HepG2 (cell line): Measurements from ENCODE around the gene TMEM209.

Experiments used
- ATF1 ChIP-seq: IDR thresholded peaks from 2 replicates; pipeline ENCODE4 v1.6.1; 2016; ENCODE audit warnings: mild to moderate bottlenecking, control low read depth
- CTCF ChIP-seq: sonication (generic); formaldehyde crosslinking; IDR thresholded peaks from 2 replicates; pipeline ENCODE4 v1.5.0; 2020; ENCODE audit warnings: mild to moderate bottlenecking, missing genetic modification reagents, moderate library complexity
- HDAC2 ChIP-seq: sonication (generic); formaldehyde crosslinking; IDR thresholded peaks from 2 replicates; pipeline ENCODE4 v1.4.0; 2020; ENCODE audit warnings: missing genetic modification reagents
- MAF1 ChIP-seq: sonication (generic); formaldehyde crosslinking; IDR thresholded peaks from 2 replicates; pipeline ENCODE4 v1.5.0; 2020; ENCODE audit warnings: missing genetic modification reagents, borderline replicate concordance
- MAFF ChIP-seq: IDR thresholded peaks from 2 replicates; pipeline ENCODE4 v1.6.1; 2011; ENCODE audit warnings: low read depth, low read length, improper control_type of control experiment
- POLR2A ChIP-seq, 2 experiments: IDR thresholded peaks; 2 replicates each; pipeline ENCODE4 v1.6.1; 2011; ENCODE audit warnings: low read depth in 2 of 2, low read length in 2 of 2, mild to moderate bottlenecking in 1 of 2, moderate library complexity in 1 of 2; ENCODE audit not compliant: insufficient read depth in 1 of 2
- TCF12 ChIP-seq, 2 experiments: fragments of 450-650 bp in 1 of 2; sonication (generic) in 1 of 2; formaldehyde crosslinking in 1 of 2; IDR thresholded peaks; 2 replicates each; pipeline versions ENCODE4 v1.6.1 to v1.8.0; 2017 to 2022; ENCODE audit warnings: antibody characterized with exemption in 1 of 2, mild to moderate bottlenecking in 1 of 2, missing genetic modification reagents in 1 of 2, moderate library complexity in 1 of 2
- ZNF24 ChIP-seq: fragments of 450-650 bp; IDR thresholded peaks from 2 replicates; pipeline ENCODE4 v1.6.1; 2017; ENCODE audit warnings: antibody characterized with exemption, mild to moderate bottlenecking

DNA sequence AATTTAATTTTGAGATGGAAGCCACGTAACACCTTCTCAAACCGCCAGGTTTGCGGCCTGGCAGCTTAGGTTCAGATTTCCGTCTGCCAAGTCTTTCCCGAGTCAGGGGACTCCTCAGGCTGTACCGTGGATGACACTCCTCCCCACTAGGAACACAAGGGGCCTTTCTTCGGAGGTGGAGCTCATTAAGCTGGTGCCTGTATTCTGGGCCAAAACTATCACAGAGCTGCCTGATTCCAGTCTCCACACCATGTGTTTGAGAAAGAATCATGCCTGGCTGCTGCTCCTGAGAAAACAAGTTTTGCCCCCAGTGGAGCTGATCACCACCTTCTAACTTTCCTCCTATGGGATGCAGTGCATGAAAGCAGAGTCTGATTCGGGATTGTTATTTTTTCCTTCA lies 44.8 kb downstream of the TMEM209 start:
- no peak for TF ChIP-seq HDAC2 (CRISPR knock-in tag)
- no peak for TF ChIP-seq ATF1
- no peak for TF ChIP-seq ZNF24
- no peak for TF ChIP-seq TCF12 (IDR thresholded peaks at IDR 0.05)
- TF ChIP-seq TCF12 (CRISPR knock-in tag; IDR thresholded peaks at IDR 0.05) = no peak
- no peak for TF ChIP-seq POLR2A (IDR thresholded peaks at IDR 0.05; ENCODE audit: insufficient read depth in 1 of 2, low read depth in 2 of 2, low read length in 2 of 2)
- TF ChIP-seq MAF1 (CRISPR knock-in tag) = no peak
- no peak for TF ChIP-seq CTCF (CRISPR knock-in tag)
- TF ChIP-seq MAFF = no peak
